Psoas muscle (tissue), 8 donors: ENCODE measurements around the gene TNFRSF1B. TPM values are rescaled to one million over a fixed set of nuclear protein-coding genes. Genes with fewer than 3 reads are reported as not detected.
A peak's percentile ranks its signal among the peaks of the same experiment; 100 is the strongest.

Experiments used
- ATAC-seq, 4 donors: fragments of 200-7000 bp; cut with Tn5 transposase; one replicate each; pipeline ENCODE4 v1.9.1; 2020; ENCODE audit warnings: moderate library complexity in 3 of 4, mild to moderate bottlenecking in 2 of 4
- DNase-seq, 2 donors: peaks; one replicate each; pipeline ENCODE4 v3.0.0-alpha.2; 2020
- H3K27ac ChIP-seq: fragments of 200-600 bp; one replicate; pipeline ENCODE4 v1.8.0; 2022
- H3K27me3 ChIP-seq, 3 donors: fragments of 200-600 bp in 1 of 3; one replicate each; pipeline versions ENCODE4 v1.6.1 to v1.8.0; 2013 to 2022; ENCODE audit warnings: low read length in 2 of 3, mild to moderate bottlenecking in 2 of 3, moderate library complexity in 1 of 3; ENCODE audit not compliant: insufficient read depth in 3 of 3
- H3K36me3 ChIP-seq, 2 donors: fragments of 200-600 bp in 1 of 2; one replicate each; pipeline versions ENCODE4 v1.6.1 to v1.8.0; 2013 to 2022; ENCODE audit warnings: low read depth in 1 of 2, mild to moderate bottlenecking in 1 of 2, moderate library complexity in 1 of 2; ENCODE audit not compliant: insufficient read depth in 1 of 2
- H3K4me1 ChIP-seq: fragments of 200-600 bp; one replicate; pipeline ENCODE4 v1.8.0; 2022
- H3K4me3 ChIP-seq: fragments of 200-600 bp; one replicate; pipeline ENCODE4 v1.8.0; 2022; ENCODE audit warnings: mild to moderate bottlenecking
- H3K9me3 ChIP-seq: fragments of 200-600 bp; one replicate; pipeline ENCODE4 v1.8.0; 2022
- CTCF ChIP-seq: fragments of 200-600 bp; IDR thresholded peaks from one replicate; pipeline ENCODE4 v1.8.0; 2022; ENCODE audit warnings: antibody characterized with exemption
- WGBS, 3 donors: extraction: QIAGEN DNeasy Blood & Tissue Kit; methylation state at CpG; one replicate each; pipeline versions ENCODE4 v1.1.6 to v1.1.7; 2013; 5-methylcytosine and 5-hydroxymethylcytosine counted together
- intact Hi-C, 2 donors: fragments of 100-400 bp; cut with DNase I; formaldehyde crosslinking; loops; one replicate each; pipeline versions ENCODE4 v1.11.0 to v1.14.2; 2022
- polyA plus RNA-seq, 3 donors: library from polyadenylated mRNA; stranded (reverse); fragments of 200-250 nt; gene quantifications; one replicate each; pipeline ENCODE4 v1.2.3, GENCODE V29; 2013
- total RNA-seq, 4 donors: library from RNA; stranded (reverse); fragmentation: NEBNext Ultra II Directional in 2 of 4; extraction: Animal tissue kit (Norgen Biotek cat#: 25700) in 2 of 4; gene quantifications; one replicate each; pipeline versions ENCODE4 v1.2.1 to v1.2.4, GENCODE V29; 2021 to 2023
- donor health status: healthy with polysubstance abuse.
- donor health status: DM: no; HTN: no; CAD: no; lungs with moderate emphysema.
- donor health status: Bipolar disorder and iron deficiency.
- donor health status: healthy.
- donor health status: DM: yes; HTN: yes; CAD: no.
- donor health status: DM: no; HTN: no; CAD: no.
- donor health status: DM: no; HTN: no; CAD: no.
- donor health status: DM: yes; HTN: yes; CAD: no.

TNFRSF1B gene
- total and polyA plus RNA-seq, 7 donors = 5.1 to 12.8 (median 7.6) TPM

DNA sequence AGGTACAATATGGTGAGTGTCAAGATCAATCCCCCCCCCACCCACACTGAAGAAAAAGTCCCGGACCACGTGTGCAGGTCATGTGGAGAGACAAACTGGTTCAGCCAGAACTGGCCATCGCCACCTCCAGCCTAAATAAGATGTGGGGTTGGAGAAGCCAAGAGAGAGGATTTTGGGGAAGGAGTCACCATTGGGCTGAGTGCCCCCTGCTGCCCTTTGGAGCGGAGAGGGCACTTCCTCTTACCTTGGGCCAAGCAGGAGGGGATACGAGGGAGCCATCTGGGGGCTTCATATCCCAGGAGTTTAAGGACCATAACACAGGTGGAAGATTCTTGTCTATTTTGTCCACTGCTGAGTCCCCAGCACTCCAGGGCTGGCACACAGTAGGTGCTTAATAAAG, 2.6 kb upstream of the TNFRSF1B start:
- Histone ChIP-seq H3K4me3 (no peak overlapping the region), H3K27me3 (peaks cover 0 to 12% (median 2%) of the 10 kb centered on the region in 3 donors), H3K9me3 (no peaks in the 10 kb centered on the region), H3K27ac (no peak overlapping the region), H3K36me3 (no peaks in the 10 kb centered on the region), H3K4me1 (peaks cover 18% of the 10 kb centered on the region)
- no peak for ATAC-seq
- 90 to 98% (median 95%) methylated on average over 5 of the region's 5 CpGs for WGBS, 3 donors
- intact Hi-C loops = no loop called here
- no peak for DNase-seq
- no peak for TF ChIP-seq CTCF

GRCh38 chr1:12165342-12165741, 1.4 kb upstream of the TNFRSF1B start:
- TF ChIP-seq CTCF = no peak
- DNase-seq = no peak
- peaks cover 0 to 12% (median 2%) of the 10 kb centered on the region in 3 donors for H3K27me3 ChIP-seq
- no peak overlapping the region for H3K27ac ChIP-seq
- 77 to 94% (median 90%) methylated on average over 4 of the region's 4 CpGs for WGBS, 3 donors
- intact Hi-C loops = loop anchor here in 1 of 2 donors (1.0 kb wide), 1 partner anchor 17 kb away; no protein-coding TSS in a partner anchor
- H3K9me3 ChIP-seq = no peaks in the 10 kb centered on the region
- H3K4me1 ChIP-seq = peaks cover 18% of the 10 kb centered on the region
- H3K36me3 ChIP-seq = no peaks in the 10 kb centered on the region
- H3K4me3 ChIP-seq = no peak overlapping the region
- no peak for ATAC-seq

DNA sequence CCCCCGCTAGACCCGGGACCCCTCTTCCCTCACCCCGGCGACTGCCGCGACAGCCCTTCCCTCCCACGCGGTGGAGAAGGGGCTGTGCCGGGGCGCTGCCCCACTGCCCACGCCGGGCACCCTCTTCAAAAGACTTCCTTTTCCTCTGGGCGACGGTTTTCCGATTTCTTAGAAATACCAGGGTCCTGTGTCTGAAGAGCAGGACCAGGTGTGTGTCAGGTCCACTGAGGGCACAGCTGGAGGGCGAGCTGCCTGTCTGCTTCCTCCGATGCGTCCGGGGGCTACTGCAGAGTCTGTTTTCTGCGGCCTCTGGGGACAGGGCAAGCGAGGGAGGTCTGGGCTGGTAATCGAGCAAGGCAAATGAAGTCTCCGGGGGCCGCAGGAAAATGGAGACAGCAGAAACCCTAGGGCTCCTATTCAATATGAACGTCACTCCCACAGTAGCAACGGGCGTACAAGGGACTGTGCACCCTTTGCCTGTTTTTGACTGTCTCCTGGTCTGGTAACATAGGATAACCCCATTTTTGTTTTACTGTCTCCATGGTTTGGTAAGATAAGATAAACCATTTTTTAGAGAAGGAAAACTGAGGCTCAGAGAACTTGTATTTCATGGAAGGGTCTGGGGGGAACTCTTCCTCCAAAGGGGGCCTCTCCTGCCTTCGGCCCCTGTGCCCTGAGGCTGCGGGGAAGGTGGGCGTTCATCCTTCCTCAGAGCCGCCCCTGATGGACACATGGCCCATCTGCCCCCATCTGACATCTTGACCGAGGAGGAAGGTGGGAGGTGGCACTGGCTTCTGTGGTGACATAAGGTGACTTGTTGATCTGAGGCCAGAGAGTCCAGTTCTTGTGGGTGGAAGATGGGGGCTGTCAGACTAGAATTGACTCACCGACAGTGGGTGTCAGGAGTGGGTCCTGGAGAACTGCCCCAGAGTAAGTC, 970 bp downstream of the TNFRSF1B start:
- no peaks in the 10 kb centered on the region for H3K4me1 ChIP-seq
- H3K4me3 ChIP-seq = peak overlapping the region; percentile 74
- no peaks in the 10 kb centered on the region for H3K36me3 ChIP-seq
- TF ChIP-seq CTCF = no peak
- H3K27ac ChIP-seq = peak overlapping the region; percentile 74
- WGBS, 3 donors = 20 to 31% (median 29%) methylated on average over 30 to 33 of the region's 33 CpGs
- H3K27me3 ChIP-seq = peaks cover 0 to 12% (median 2%) of the 10 kb centered on the region in 3 donors
- ATAC-seq = peak in 1 of 4 donors; percentile 32
- intact Hi-C loops = no loop called here
- H3K9me3 ChIP-seq = no peaks in the 10 kb centered on the region
- no peak for DNase-seq

DNA sequence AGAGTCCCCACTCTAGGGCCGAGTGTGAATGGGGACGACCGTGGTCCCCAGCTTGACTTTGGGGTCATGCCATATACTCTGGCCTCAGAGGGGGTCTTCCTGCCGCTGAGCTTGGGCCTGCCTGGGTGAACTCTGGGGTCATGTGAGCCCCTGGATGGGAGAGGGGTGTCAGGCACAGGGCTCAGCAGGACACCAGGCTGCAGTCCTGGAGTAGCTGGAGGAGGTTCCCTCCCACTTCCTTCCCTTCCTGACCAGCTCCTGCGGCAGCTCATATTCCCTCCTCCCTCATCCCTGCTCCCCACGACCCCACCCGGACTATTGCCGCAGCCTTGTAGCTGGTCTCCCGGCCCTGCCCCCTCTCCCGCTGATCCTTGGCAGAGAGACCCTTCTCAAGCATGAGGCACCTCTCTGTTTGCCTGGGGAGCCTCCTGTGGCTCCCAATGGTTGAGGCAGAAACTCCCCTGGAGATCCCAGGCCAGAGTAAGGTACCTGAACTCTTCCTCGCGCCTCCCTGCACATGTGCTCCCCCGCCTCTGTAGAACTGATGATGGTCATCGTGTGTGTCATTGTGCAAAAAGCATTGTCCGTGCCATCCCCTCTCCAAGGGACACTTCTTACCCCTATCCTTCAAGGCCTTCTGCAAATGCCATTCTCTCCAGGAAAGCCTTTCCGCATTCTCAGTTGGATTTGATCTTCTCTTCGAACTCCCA, 1.8 kb downstream of the TNFRSF1B start:
- H3K27ac ChIP-seq = peak overlapping the region; percentile 74
- no peaks in the 10 kb centered on the region for H3K36me3 ChIP-seq
- intact Hi-C loops = no loop called here
- H3K4me3 ChIP-seq = peak overlapping the region; percentile 74
- H3K9me3 ChIP-seq = no peaks in the 10 kb centered on the region
- no peaks in the 10 kb centered on the region for H3K4me1 ChIP-seq
- WGBS, 3 donors = 69 to 70% (median 69%) methylated on average over 16 to 17 of the region's 17 CpGs
- DNase-seq (no peak), ATAC-seq (no peak)
- TF ChIP-seq CTCF = no peak
- peaks cover 0 to 12% (median 2%) of the 10 kb centered on the region in 3 donors for H3K27me3 ChIP-seq
